Thymus (tissue), 11 donors: ENCODE data around the gene LAMA1. TPM values are rescaled to one million over a fixed set of nuclear protein-coding genes. Genes with fewer than 3 reads are reported as not detected.

Experiments
- DNase-seq, 9 donors: peaks; one replicate each; pipeline ENCODE4 v3.0.0-alpha.2; 2013; ENCODE audit warnings: low spot score in 9 of 9, low read depth in 6 of 9, missing footprints in 1 of 9
- H3K27ac ChIP-seq, 2 donors: one replicate each; pipeline ENCODE4 v1.5.1; 2013; ENCODE audit warnings: control low read depth in 1 of 2, low read depth in 1 of 2, low read length in 1 of 2, mild to moderate bottlenecking in 1 of 2, moderate library complexity in 1 of 2
- H3K27me3 ChIP-seq, 2 donors: one replicate each; pipeline ENCODE4 v1.5.1; 2013; ENCODE audit warnings: low read length in 1 of 2; ENCODE audit not compliant: control insufficient read depth in 2 of 2, insufficient read depth in 1 of 2
- H3K36me3 ChIP-seq, 2 donors: one replicate each; pipeline ENCODE4 v1.5.1; 2013; ENCODE audit warnings: low read length in 1 of 2, mild to moderate bottlenecking in 1 of 2, moderate library complexity in 1 of 2; ENCODE audit not compliant: control insufficient read depth in 2 of 2, insufficient read depth in 2 of 2
- H3K4me1 ChIP-seq, 2 donors: one replicate each; pipeline ENCODE4 v1.5.1; 2013; ENCODE audit warnings: low read length in 2 of 2; ENCODE audit not compliant: control insufficient read depth in 2 of 2, insufficient read depth in 2 of 2
- H3K4me3 ChIP-seq, 2 donors: one replicate each; pipeline ENCODE4 v1.5.1; 2013; ENCODE audit warnings: low read length in 2 of 2, control low read depth in 1 of 2, mild to moderate bottlenecking in 1 of 2
- H3K9me3 ChIP-seq, 2 donors: one replicate each; pipeline ENCODE4 v1.5.1; 2013; ENCODE audit warnings: low read length in 1 of 2, mild to moderate bottlenecking in 1 of 2; ENCODE audit not compliant: control insufficient read depth in 2 of 2, insufficient read depth in 1 of 2
- WGBS: extraction: QIAGEN DNeasy Blood & Tissue Kit; methylation state at CpG from one replicate; pipeline ENCODE4 v1.1.7; 2013; 5-methylcytosine and 5-hydroxymethylcytosine counted together
- polyA plus RNA-seq: library from polyadenylated mRNA; stranded (reverse); fragments of 200-250 nt; gene quantifications from one replicate; pipeline ENCODE4 v1.2.3, GENCODE V29; 2013
- total RNA-seq: library from RNA; stranded (reverse); fragments of 120-200 nt; gene quantifications from one replicate; pipeline ENCODE4 v1.2.4, GENCODE V29; 2013
- donor health status: healthy.

LAMA1 gene
- total and polyA plus RNA-seq, 2 donors: 0.71 to 2.9 TPM

- Histone ChIP-seq H3K27me3 (no peaks in the 10 kb centered on the region), H3K27ac (no peak overlapping the region), H3K9me3 (no peaks in the 10 kb centered on the region), H3K4me1 (no peaks in the 10 kb centered on the region), H3K4me3 (no peak overlapping the region), H3K36me3 (no peaks in the 10 kb centered on the region)
- 76% methylated on average over 2 of the region's 2 CpGs for WGBS
- DNase-seq: no peak
Observed at GRCh38 chr18:7090771-7091170, 26.8 kb downstream of the LAMA1 start.

GRCh38 chr18:7089369-7089768 lies 28.2 kb downstream of the LAMA1 start:
- Histone ChIP-seq H3K36me3 (no peaks in the 10 kb centered on the region), H3K27ac (no peak overlapping the region), H3K27me3 (no peaks in the 10 kb centered on the region), H3K9me3 (no peaks in the 10 kb centered on the region), H3K4me3 (no peak overlapping the region), H3K4me1 (no peaks in the 10 kb centered on the region)
- DNase-seq: no peak
- WGBS: 92% methylated on average over 8 of the region's 8 CpGs

GRCh38 chr18:7084080-7085065 lies 33.2 kb downstream of the LAMA1 start:
- Histone ChIP-seq H3K4me1 (no peaks in the 10 kb centered on the region), H3K4me3 (no peak overlapping the region), H3K27me3 (no peaks in the 10 kb centered on the region), H3K36me3 (no peaks in the 10 kb centered on the region), H3K27ac (no peak overlapping the region), H3K9me3 (no peaks in the 10 kb centered on the region)
- no peak for DNase-seq
- 72% methylated on average over 6 of the region's 6 CpGs for WGBS

- H3K4me3 ChIP-seq: no peak overlapping the region
- H3K27ac ChIP-seq: no peak overlapping the region
- no peaks in the 10 kb centered on the region for H3K27me3 ChIP-seq
- 96% methylated on average over 2 of the region's 2 CpGs for WGBS
- H3K4me1 ChIP-seq: no peaks in the 10 kb centered on the region
- H3K9me3 ChIP-seq: no peaks in the 10 kb centered on the region
- H3K36me3 ChIP-seq: no peaks in the 10 kb centered on the region
- no peak for DNase-seq
Observed at GRCh38 chr18:7082671-7083070, 34.9 kb downstream of the LAMA1 start.

GRCh38 chr18:7079231-7079630 lies 38.4 kb downstream of the LAMA1 start:
- H3K36me3 ChIP-seq: no peaks in the 10 kb centered on the region
- H3K27ac ChIP-seq: no peak overlapping the region
- no peaks in the 10 kb centered on the region for H3K27me3 ChIP-seq
- DNase-seq: no peak
- no peaks in the 10 kb centered on the region for H3K4me1 ChIP-seq
- H3K4me3 ChIP-seq: no peak overlapping the region
- WGBS: 94% methylated on average over 1 of the region's 1 CpG
- no peaks in the 10 kb centered on the region for H3K9me3 ChIP-seq

- H3K4me3 ChIP-seq: no peak overlapping the region
- H3K27ac ChIP-seq: no peak overlapping the region
- WGBS: 83% methylated on average over 8 of the region's 8 CpGs
- H3K4me1 ChIP-seq: no peaks in the 10 kb centered on the region
- no peaks in the 10 kb centered on the region for H3K36me3 ChIP-seq
- DNase-seq: no peak
- H3K9me3 ChIP-seq: no peaks in the 10 kb centered on the region
- H3K27me3 ChIP-seq: no peaks in the 10 kb centered on the region
Observed at GRCh38 chr18:7072593-7072992, 45.0 kb downstream of the LAMA1 start.

GRCh38 chr18:7071600-7071999 lies 46.0 kb downstream of the LAMA1 start:
- no peak overlapping the region for H3K4me3 ChIP-seq
- H3K27me3 ChIP-seq: no peaks in the 10 kb centered on the region
- no peaks in the 10 kb centered on the region for H3K9me3 ChIP-seq
- no peak overlapping the region for H3K27ac ChIP-seq
- no peak for DNase-seq
- WGBS: 97% methylated on average over 2 of the region's 2 CpGs
- no peaks in the 10 kb centered on the region for H3K36me3 ChIP-seq
- no peaks in the 10 kb centered on the region for H3K4me1 ChIP-seq

GRCh38 chr18:7070466-7070865 lies 47.1 kb downstream of the LAMA1 start:
- H3K9me3 ChIP-seq: no peaks in the 10 kb centered on the region
- no peak overlapping the region for H3K27ac ChIP-seq
- H3K36me3 ChIP-seq: no peaks in the 10 kb centered on the region
- no peak overlapping the region for H3K4me3 ChIP-seq
- H3K27me3 ChIP-seq: no peaks in the 10 kb centered on the region
- 97% methylated on average over 2 of the region's 2 CpGs for WGBS
- no peak for DNase-seq
- no peaks in the 10 kb centered on the region for H3K4me1 ChIP-seq

- no peaks in the 10 kb centered on the region for H3K27me3 ChIP-seq
- H3K36me3 ChIP-seq: no peaks in the 10 kb centered on the region
- H3K4me3 ChIP-seq: no peak overlapping the region
- DNase-seq: no peak
- no peaks in the 10 kb centered on the region for H3K4me1 ChIP-seq
- H3K9me3 ChIP-seq: no peaks in the 10 kb centered on the region
- WGBS: 95% methylated on average over 9 of the region's 9 CpGs
- no peak overlapping the region for H3K27ac ChIP-seq
Observed at GRCh38 chr18:7068871-7069590, 48.6 kb downstream of the LAMA1 start.
